ENCODE data around the gene SYNDIG1. TPM values are rescaled to one million over a fixed set of nuclear protein-coding genes. Genes with fewer than 3 reads are reported as not detected.

The SYNDIG1 gene
- total RNA-seq, 4 donors from 2014 or later, result 0.51 to 3.4 (median 2.8) TPM; not detected in 1

GRCh38 chr20:24664266-24664986 lies 195.0 kb downstream of the SYNDIG1 start:
- no peak for DNase-seq
- H3K9me3 ChIP-seq, result no peaks in the 10 kb centered on the region
- no peaks in the 10 kb centered on the region for H3K4me1 ChIP-seq
- H3K36me3 ChIP-seq, result no peaks in the 10 kb centered on the region
- H3K27ac ChIP-seq, result no peak overlapping the region
- H3K27me3 ChIP-seq, result no peaks in the 10 kb centered on the region
- intact Hi-C loops (cut with DNase I; ENCODE audit: low total_unique reads), result no loop called here
- no peak overlapping the region for H3K4me3 ChIP-seq
- no peak for TF ChIP-seq POLR2A (IDR thresholded peaks at IDR 0.05)
- TF ChIP-seq, protein P1, sequence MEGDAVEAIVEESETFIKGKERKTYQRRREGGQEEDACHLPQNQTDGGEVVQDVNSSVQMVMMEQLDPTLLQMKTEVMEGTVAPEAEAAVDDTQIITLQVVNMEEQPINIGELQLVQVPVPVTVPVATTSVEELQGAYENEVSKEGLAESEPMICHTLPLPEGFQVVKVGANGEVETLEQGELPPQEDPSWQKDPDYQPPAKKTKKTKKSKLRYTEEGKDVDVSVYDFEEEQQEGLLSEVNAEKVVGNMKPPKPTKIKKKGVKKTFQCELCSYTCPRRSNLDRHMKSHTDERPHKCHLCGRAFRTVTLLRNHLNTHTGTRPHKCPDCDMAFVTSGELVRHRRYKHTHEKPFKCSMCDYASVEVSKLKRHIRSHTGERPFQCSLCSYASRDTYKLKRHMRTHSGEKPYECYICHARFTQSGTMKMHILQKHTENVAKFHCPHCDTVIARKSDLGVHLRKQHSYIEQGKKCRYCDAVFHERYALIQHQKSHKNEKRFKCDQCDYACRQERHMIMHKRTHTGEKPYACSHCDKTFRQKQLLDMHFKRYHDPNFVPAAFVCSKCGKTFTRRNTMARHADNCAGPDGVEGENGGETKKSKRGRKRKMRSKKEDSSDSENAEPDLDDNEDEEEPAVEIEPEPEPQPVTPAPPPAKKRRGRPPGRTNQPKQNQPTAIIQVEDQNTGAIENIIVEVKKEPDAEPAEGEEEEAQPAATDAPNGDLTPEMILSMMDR (IDR thresholded peaks at IDR 0.05), result no peak

GRCh38 chr20:24665196-24665595 lies 195.8 kb downstream of the SYNDIG1 start:
- no peaks in the 10 kb centered on the region for H3K27me3 ChIP-seq
- H3K4me3 ChIP-seq, result no peak overlapping the region
- no peaks in the 10 kb centered on the region for H3K4me1 ChIP-seq
- H3K9me3 ChIP-seq, result no peaks in the 10 kb centered on the region
- no peak overlapping the region for H3K27ac ChIP-seq
- TF ChIP-seq POLR2A (IDR thresholded peaks at IDR 0.05), result no peak
- TF ChIP-seq, protein P1 (IDR thresholded peaks at IDR 0.05), result no peak
- intact Hi-C loops (cut with DNase I; ENCODE audit: low total_unique reads), result no loop called here
- no peaks in the 10 kb centered on the region for H3K36me3 ChIP-seq
- DNase-seq, result no peak

DNA sequence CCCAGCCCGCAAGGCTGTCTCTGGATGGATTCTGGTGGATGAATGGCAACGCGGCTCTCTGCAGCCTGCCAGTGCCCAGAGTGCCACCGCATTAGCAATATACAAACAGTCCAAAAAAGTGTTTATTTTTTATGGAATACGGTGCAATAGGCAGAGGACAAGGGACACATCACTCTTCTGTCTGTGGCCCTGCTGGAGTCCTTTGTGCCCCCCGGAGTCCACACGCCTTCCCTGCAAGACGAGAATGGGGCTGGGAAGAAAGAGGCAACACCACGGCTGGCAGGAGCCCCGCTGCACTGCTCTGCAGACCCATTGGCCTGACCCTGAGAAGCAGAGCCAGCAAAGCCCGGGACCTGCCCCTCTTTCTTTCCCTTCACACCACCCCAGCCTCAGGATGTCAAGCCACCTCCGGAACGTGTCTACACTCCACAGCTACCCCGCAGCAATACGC lies 196.3 kb downstream of the SYNDIG1 start:
- intact Hi-C loops (cut with DNase I; ENCODE audit: low total_unique reads), result no loop called here
- no peaks in the 10 kb centered on the region for H3K36me3 ChIP-seq
- no peaks in the 10 kb centered on the region for H3K4me1 ChIP-seq
- H3K4me3 ChIP-seq, result no peak overlapping the region
- no peak for DNase-seq
- no peaks in the 10 kb centered on the region for H3K27me3 ChIP-seq
- no peak for TF ChIP-seq POLR2A (IDR thresholded peaks at IDR 0.05)
- TF ChIP-seq, protein P1 (IDR thresholded peaks at IDR 0.05), result no peak
- no peak overlapping the region for H3K27ac ChIP-seq
- no peaks in the 10 kb centered on the region for H3K9me3 ChIP-seq

GRCh38 chr20:24667689-24668383 lies 198.4 kb downstream of the SYNDIG1 start:
- no peaks in the 10 kb centered on the region for H3K27me3 ChIP-seq
- intact Hi-C loops (cut with DNase I; ENCODE audit: low total_unique reads), result no loop called here
- H3K36me3 ChIP-seq, result no peaks in the 10 kb centered on the region
- no peaks in the 10 kb centered on the region for H3K9me3 ChIP-seq
- TF ChIP-seq POLR2A (IDR thresholded peaks at IDR 0.05), result no peak
- TF ChIP-seq, protein P1 (IDR thresholded peaks at IDR 0.05), result no peak
- H3K27ac ChIP-seq, result no peak overlapping the region
- H3K4me1 ChIP-seq, result no peaks in the 10 kb centered on the region
- no peak for DNase-seq
- no peak overlapping the region for H3K4me3 ChIP-seq

DNA sequence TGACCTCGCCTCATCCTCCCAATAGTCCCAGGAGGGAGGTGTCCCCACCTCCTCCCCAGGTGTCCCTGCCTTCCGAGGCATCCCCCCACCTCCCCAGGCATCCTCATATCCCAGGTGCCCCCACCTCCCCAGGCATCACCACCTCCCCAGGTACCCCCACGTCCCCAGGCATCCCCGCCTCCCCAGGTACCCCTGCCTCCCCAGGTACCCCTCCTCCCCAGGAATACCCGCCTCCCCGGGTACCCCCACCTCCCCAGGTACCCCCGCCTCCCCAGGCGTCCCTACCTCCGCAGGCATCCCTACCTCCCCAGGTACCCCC lies 198.9 kb downstream of the SYNDIG1 start:
- TF ChIP-seq POLR2A (IDR thresholded peaks at IDR 0.05), result no peak
- TF ChIP-seq, protein P1 (IDR thresholded peaks at IDR 0.05), result no peak
- intact Hi-C loops (cut with DNase I; ENCODE audit: low total_unique reads), result no loop called here

More for the DNA sequence above, 198.9 kb downstream of the SYNDIG1 start:
- Histone ChIP-seq H3K27ac (no peak overlapping the region), H3K4me3 (no peak overlapping the region), H3K9me3 (no peaks in the 10 kb centered on the region), H3K4me1 (no peaks in the 10 kb centered on the region), H3K36me3 (no peaks in the 10 kb centered on the region), H3K27me3 (no peaks in the 10 kb centered on the region)
- DNase-seq, result no peak

Measured in uterus (tissue), 4 donors.